Activated T-helper 9 cell treated with anti-CD3 and anti-CD28 coated beads, Interleukin-2, amount 50 U/mL, for 16 hours (primary cell): ENCODE measurements around the gene FAM227B.
A peak's percentile ranks its signal among the peaks of the same experiment; 100 is the strongest.
"Not testable (repeated sequence)": the region's sequence is repeated elsewhere in the genome, so short reads cannot be mapped to it uniquely, and the experiment has no call there.

Experiments used
- DNase-seq: peaks from one replicate; pipeline ENCODE4 v3.0.0-alpha.2; 2020; ENCODE audit warnings: low read depth

FAM227B gene, protein sequence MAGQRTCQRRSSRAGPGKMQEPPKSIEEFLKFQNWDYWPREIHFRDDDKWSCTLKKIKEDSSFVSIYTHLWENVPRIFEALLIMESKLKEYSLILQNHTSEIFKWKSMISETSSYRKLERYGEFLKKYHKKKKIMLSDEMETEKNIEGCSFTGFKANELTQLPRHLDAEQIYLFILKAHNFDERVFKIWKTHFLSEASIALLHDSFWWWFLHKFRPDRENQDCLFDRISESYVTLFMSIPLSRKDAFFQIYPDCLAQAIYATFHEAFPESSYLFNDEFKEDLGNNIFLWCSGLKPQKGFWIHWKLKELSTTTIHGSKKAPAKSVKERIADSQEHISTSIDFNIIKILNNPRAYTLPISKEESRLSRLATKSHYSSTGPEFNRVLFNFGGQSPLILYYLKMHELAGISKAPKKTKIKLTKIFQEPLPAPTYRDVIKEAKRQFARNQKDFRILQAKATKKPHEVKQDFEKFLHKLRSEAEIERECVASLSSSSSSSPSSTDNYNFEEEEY

DNA sequence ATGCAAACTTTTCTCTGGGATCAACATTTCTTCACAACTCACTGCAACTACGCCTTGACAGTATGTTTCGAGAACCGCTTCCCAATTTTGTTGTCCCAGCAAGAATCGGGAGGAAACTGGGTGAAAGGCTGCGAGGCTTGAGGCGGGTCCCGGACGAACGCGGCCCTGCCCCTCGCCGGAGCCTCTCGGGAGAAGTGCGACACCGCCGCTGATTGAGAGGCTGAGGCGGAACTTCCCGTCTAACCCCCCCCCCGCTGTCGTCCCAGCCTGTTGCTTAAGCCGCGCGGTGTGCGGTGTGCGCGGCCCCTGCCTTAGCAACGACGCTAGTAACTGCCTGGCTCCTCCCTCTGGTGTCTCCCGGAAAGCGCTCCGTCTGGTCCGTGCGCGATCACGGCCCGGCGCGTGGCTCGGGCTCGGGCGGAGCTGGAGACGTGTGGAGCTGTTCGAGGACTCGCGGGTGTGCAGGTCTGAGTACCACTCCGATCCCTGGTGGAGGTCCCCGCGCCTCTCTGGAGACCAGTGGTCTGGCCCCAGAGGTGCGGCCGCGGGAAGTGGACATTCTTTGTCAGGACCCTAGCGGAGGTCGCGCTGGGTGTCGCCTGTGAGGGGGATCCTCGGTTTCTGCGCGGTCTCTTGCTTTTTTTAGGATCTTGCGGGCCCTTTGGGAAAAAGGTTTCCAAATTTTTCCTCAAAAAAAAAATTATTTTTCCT, at the start of gene FAM227B, which contains the start of gene DTWD1:
FAM227B (minus strand) TSS at position 161 of the 711 bp plus-strand sequence. CDS start 5,647 bp downstream, outside the sequence.
DTWD1 (plus strand) TSS at position 391 of the 711 bp plus-strand sequence. CDS start 4,120 bp downstream, outside the sequence.
- peak; percentile 90 for DNase-seq

DNA sequence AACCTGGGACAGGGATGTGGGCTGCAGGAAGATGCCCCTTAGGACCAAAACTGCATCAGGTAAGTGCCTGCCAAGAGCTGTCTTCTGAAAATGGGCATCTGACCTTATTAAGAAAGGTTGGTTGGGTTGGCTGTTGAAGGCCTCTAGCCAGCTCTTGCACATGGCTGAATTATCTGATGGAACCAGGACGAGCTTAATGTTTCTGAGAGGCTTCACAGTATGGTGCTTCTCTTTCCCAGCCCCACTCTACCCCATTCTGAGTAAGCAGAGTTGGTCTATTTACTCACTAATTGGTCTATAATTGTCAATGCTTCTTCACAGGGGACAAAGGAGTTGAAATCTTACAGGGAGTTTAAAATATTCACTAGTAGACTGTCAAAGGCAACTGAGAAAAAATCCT, 48.7 kb upstream of the FAM227B start:
- no peak for DNase-seq

DNA sequence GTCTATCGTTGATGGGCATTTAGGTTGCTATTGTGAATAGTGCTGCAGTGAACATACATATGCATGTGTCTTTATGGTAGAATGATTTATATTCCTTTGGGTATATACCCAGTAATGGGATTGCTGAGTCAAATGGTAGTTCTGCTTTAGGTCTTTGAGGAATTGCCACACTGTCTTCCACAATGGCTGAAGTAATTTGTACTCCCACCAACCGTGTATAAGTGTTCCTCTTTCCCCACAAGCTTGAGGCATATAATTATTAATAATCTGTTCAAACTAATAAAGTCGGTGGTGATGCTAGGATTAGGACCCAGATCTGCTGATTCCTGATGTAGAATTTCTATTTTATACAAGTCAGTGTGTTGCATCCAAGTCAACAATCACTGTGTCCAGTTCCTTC, 45.9 kb upstream of the FAM227B start:
- not testable (repeated sequence) for DNase-seq

DNA sequence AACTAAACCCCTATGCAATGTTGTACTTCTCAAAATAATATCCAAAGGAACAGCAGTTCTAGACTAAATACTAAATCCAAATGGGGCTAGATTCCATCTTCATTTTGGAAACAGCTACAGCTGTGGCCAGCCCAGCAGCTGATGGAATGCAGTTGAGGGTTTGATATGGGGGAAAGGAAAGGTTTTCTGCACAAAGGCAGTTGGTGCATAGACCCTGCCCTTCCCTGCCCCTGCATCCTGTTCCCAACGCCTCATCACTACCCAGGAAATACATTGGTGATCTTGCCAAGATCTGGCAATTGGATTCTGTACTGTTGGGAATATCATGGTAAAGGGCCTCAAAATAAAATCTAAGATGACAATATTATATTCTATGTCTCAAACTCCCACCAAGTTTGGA, 44.1 kb upstream of the FAM227B start:
- DNase-seq: no peak

DNA sequence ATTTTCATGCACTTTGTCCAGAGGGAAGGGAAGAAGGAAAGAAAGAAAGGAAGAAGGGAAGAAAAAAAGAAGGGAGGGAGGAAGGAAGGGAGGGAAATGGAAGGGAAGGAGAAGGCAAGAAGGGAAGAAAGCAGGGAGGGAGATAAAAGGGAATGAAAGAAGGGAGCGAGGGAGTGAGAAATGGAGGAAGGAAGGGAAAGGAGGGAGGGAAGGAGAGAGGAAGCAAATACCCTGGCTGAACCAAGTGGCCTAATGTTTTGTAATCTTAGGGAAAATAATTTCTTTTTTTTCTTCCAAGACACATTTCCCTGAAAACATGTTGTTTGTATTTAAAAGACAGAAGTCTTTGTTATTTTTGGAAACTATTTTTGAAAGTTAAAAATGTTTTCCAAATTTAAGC, 36.1 kb upstream of the FAM227B start:
- DNase-seq: no peak

DNA sequence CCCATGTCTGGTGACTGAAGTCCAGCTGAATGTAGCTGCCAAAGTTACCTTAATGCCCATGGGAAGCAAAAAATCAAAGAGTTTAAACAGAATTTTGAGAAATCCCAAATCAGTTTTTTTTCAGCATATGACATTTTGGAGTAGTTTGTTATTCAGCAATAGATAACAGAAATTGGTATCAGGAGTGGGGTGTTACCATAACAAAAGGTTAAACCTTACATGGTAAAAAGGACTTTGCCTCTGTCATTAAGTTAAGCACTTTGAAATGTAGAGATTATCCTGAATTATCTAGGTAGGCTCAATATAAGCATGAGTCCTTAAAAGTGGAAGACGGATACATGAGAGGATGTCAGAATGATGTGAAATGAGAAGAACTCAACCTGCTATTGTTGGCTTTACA, 32.3 kb upstream of the FAM227B start:
- no peak for DNase-seq

DNA sequence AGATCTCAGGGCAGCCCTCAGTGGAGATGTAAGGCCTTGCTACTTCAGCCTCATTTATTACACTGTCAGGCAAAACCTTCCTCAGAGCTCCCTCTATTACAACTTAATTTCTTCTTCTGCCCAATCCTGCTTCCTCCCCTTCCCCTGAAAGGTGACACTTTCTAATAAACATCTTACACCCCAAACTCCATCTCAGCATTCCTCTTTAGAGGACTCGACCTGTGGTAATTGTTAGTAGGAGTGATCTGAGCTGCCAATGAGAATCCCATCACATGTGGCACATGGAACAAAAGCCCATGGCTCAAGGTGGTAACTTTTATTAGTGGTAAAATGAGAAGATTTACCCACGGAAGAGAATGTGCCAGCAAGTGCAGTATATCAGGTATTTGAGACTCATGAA, 30.1 kb upstream of the FAM227B start:
- no peak for DNase-seq

DNA sequence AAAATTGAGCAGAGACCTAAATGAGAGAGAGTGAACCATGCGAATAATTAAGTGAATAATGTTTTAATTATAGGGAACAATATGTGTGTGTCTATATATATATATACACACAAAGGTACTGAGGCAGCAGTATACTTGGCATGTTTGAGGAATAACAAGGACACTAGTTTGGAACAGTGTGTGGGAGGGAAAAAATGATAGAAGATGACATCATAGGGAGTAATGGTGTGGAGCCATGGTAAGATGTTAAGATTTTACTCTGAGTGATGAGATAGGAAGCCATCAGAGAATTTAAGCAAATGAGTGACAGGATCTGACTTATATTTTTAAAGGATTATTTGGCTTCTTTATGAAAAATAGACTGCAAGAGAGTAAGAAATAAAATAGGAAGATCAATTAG, 29.4 kb upstream of the FAM227B start:
- DNase-seq: no peak

DNA sequence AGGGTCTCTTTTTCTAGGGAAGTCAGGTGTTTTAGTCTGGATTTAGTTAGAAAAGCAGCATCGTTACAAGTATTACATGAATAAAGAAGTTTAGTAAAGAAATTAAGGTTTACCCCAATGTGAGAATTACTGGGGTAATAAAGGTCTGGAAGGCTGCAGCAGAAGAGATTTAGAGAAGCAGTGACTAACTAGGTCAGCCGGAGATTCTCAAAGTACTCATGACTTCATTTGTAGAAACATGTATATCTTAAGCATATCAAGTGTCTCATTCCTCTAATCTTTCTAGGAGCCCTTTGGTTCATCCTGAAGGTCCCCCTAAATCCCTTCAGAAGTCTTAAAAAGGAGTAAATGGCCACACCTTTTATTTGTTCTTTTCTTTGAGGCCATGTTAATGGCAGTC, 26.3 kb upstream of the FAM227B start:
- no peak for DNase-seq

DNA sequence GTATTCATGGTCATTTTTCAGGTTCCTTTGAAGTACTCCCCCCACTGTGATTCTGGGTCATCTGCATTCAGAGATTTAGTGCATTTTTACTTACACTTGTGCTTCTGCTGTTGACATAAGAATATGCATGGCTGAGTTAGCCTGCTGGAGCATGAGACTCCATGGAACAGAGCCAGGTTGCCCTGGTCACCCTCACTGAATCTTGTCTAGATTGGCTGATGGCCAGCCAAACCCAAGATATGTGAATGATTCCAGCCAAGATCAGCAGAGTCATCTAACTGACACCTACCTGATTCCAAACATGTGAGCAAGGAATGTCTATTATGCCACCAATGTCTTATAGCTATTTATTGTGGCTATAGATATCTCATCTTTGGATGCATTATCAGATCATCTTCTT, 25.3 kb upstream of the FAM227B start:
- DNase-seq: no peak

DNA sequence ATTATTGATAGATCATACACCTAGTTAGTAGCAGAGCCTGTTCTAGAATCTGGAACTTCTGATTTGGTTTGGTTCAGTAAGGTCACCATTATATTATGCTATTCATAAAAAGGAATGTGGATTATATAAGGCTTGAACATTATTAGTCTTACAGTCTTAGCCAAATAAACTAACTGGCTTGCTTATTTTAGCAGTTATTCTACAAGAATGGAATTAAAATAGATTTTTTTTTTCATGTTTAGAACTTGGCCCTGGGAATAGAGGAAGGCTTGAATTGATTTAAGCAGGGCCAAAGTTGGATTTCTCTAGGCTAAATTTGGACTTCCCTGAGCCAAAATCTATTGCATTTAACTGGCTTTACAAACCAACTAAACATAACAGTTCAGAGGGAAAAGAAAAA, 24.7 kb upstream of the FAM227B start:
- DNase-seq: no peak

DNA sequence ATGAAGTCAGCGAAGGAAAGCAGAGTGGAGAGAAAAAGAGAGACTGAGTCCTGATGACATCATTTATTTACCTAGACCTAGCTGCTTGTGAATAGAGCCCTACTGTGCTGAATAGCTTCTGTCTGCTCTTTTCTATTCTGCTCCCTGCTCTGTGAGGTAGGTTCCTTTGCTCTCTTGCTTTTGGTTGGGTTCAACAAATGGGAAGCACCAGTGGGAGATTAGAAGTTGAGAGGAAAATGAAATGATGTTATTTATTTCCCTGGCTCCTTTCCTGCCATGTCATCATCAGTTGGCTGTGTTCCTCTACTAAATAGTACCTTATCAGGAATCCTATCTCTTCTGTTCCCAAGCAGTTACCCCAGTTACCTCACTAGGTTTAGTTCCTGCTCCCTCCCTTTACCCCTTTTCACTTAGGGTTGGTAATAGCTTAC, 23.8 kb upstream of the FAM227B start:
- DNase-seq: no peak

DNA sequence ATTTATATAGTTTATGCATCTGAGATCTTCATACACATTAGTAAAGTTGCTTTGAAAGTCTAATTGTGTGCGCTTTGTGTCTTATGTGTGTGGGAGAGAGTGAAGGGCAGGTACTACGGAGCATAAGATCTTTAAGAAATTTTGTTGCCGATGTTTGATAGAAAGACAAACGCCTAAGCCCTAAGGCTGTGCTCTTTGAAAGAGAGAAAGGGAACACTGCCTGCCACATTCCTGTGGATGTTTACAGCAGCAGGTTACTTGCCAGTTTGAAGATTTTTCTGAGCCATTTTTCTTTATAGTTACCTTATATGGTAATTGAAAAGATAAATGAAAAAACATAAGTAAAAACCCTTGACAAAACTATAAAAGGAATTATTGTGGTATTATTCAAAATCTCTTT, 17.2 kb upstream of the FAM227B start:
- no peak for DNase-seq

DNA sequence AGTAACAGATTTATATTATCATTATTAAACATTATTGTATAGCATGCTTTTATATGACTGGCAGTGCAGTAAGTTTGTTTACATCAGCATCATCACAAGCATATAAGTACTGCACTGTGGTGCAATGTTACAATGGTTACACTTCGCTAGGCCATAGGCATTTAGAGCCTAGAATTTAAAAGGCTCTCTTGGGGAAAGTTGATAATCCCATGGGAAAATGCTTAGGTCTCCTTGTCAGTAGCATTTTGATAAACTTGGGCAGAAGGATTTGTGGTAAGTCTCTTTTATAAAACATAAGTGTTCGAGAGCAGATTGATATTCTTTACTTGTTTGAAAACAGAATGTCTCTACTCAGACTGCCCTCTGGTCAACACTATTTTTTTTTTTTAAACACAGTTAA, 7.8 kb upstream of the FAM227B start:
- DNase-seq: no peak

DNA sequence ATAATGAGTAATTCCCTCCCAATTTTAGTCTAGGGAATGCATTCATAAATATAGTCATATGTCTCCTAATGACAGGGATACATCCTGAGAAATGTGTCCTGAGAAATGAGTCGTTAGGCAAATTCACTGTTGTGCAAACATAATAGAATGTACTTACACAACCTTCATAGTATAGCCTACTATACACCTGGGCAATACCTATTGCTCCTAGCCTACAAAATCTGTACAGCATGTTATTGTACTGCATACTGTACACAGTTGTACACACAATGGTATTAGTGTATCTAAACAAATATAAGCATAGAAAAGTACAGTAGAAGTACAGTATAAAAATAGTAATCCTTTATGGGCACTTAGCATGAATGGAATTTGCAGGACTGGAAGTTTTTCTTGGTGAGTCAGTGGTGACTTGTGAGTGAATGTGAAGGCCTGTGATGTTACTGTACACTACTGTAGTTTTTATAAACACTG, 6.8 kb upstream of the FAM227B start:
- DNase-seq: no peak

DNA sequence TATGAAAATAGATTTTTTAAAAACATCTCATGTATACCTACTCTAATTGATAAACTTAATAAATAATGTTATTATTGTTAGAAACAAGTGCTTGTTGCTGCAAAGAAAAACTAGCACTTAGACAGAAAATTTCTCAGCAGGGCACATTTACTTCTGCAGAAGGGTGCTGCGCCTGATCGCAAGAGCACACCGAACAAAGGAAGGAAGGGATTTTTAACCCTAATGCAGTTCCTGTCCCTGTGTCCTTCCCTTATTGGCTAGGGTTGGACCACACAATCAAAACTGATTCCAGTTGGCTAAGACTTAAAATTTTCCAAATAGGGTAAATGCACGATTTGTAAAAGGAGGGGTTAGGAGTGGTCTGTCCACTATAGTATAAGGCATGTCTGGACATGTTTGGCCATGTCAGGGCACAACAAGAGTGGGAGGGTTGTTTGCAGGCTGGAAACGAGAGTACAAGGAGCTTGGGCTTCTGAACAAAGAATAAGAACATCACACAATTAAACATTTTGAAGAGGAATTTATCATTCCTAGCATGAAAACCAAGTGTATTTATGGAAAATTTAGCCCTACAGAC, 4.9 kb upstream of the FAM227B start:
- DNase-seq: no peak

DNA sequence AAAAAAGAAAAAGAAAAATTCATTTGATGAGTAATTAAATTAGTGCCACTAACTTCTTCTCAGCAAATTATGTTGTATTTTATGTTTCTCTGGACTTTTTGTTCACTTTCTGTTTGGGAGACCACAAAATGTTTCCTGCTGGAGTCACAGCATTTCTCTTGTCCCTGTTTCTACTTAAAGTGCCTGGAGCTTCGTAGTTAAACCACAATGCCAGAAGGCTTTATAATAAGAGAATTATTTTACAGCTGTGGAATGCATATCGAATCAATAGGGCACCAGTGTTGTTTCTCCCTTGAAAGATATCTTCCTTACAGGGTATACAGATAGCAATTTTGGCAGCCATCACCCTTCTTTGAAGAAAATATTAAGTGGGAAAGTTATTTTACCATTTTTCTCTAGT, 3.4 kb upstream of the FAM227B start:
- no peak for DNase-seq

DNA sequence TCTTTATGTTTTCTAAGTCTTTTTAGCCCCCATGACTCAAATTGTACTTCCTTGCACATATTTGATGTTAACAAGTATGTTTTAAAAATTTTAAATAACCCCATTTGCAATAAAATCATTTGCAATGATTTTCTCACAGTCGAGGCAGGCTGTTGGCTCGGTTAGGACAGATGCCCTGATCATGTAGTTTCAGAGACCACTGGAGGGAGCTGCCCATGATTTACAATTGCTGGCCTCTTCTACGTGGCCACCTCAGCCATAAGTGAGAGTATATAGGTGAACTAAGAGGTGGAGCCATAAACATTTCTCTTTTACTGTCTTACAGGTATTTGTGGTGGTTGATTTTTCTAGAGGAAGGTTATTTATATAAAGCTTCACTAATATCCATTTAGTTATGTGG, 1.9 kb upstream of the FAM227B start:
- DNase-seq: no peak

DNA sequence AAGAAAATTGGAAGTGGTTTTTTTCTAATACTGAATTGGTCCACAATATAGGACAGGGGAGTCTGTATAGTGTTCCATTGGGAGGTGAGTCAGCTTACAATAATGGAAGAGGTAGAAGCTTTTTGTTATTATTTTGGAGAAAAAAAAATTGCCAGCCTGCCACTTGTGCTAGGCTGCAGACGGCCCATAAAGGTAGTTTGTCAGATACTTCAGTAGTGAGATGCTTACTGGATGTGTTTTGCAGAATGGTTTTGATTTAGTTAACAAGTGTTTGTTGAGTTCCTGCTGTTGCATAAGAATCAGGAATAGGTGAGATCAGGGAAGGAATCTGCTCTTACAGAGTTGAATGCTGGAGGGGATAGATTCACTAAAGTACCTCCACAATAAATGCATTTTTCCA, 1.3 kb upstream of the FAM227B start:
- DNase-seq: no peak

DNA sequence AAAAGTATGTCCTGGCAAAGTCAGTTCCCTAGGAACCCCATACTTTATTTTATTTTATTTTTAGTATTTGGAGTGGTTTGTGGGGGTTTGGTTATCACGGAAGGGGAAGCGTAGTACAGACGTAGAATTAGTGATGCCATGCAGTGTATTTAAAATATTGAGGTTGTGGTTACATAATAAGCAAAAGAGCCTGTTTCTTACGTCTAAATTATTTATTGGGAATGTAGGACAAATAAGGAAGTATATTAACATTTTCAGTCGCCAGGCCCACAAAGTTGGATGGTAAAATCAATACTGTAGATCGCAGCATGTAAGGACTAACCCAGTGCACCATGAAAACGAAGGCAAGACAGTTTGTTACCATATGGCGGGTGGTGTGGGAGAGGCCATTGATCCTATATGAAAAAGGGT, 788 bp upstream of the FAM227B start:
- no peak for DNase-seq

DNA sequence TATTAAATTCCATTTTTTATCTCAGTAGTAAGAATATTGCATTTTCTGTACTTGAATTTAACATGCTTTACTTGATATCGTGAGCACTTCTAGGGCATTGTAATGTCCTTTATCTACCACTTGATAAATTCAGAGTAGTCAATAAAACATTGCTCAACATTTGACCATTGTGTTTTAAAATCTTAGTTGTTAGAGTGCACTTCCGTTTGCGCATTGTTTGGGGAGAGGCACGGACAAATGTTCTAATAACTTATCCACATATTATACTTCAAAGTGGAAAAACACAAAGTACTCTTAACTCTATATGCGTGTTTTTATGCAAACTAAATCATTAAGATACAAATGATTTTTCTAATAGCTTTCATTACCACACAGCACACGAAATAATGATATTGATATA, 419 bp downstream of the FAM227B start:
- DNase-seq: no peak

DNA sequence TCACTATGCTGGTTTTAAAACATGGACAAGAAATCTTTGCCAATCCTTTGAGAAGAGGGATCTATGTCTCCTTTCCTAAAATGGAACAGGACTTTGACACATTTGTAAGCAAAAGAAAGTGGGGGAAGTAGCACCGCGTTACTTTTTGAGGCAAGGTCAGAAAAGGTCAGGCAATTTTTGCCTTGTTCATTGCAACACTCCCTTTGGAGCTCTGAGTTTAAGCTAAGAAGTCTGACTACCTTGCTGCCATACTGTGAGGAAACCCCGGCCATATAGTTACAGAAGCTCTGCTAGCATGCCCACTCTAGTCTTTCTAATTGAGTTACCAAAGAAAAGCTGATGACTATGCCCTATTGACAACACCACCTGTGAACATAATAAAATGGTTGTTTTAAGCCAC, 1.4 kb downstream of the FAM227B start:
- no peak for DNase-seq

DNA sequence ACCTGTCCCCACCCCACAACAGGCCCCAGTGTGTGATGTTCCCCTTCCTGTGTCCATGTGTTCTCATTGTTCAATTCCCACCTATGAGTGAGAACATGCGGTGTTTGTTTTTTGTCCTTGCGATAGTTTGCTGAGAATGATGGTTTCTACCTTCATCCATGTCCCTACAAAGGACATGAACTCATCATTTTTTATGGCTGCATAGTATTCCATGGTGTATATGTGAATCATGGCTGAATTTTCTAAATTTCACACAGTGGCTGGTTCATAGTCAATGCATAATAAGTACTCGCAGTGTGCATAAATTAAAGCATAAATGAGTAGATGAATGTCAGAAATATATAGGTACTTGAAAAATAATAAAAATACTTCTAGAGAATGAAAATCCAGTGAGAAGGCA, 8.4 kb downstream of the FAM227B start:
- not testable (repeated sequence) for DNase-seq
